K562 (cell line): Measurements from ENCODE around the gene COX15. TPM values are rescaled to one million over a fixed set of nuclear protein-coding genes. Genes with fewer than 3 reads are reported as not detected.
A peak's percentile ranks its signal among the peaks of the same experiment; 100 is the strongest.

Experiments
- CTCF ChIP-seq, 3 experiments: IDR thresholded peaks in 2 of 3; conservative IDR thresholded peaks in 1 of 3; 2 replicates each; pipeline ENCODE4 v1.5.1; 2011 to 2012; ENCODE audit warnings: low read length in 3 of 3, mild to moderate bottlenecking in 3 of 3, control low read depth in 2 of 3, improper control_type of control experiment in 1 of 3, inconsistent platforms in 1 of 3, low read depth in 1 of 3, mixed read lengths in 1 of 3, moderate library complexity in 1 of 3; ENCODE audit not compliant: insufficient read depth in 2 of 3
- KLF1 ChIP-seq: fragments of 450-650 bp; IDR thresholded peaks from 2 replicates; pipeline ENCODE4 v1.6.1; 2016; ENCODE audit warnings: missing genetic modification characterization, missing compliant biosample characterization
- MYNN ChIP-seq, 2 experiments: sonication (generic); formaldehyde crosslinking in 1 of 2; IDR thresholded peaks; 2 replicates each; pipeline versions ENCODE4 v1.5.0 to v1.6.1; 2016 to 2020; ENCODE audit warnings: antibody characterized with exemption in 1 of 2, missing genetic modification reagents in 1 of 2
- NR3C1 ChIP-seq: sonication (generic); formaldehyde crosslinking; IDR thresholded peaks from 2 replicates; pipeline ENCODE4 v1.8.1; 2022; ENCODE audit warnings: missing genetic modification reagents
- PYGO2 ChIP-seq: fragments of 450-650 bp; IDR thresholded peaks from 2 replicates; pipeline ENCODE4 v1.6.1; 2016; ENCODE audit warnings: mild to moderate bottlenecking, missing genetic modification characterization, moderate library complexity, missing compliant biosample characterization
- RAD21 ChIP-seq, 2 experiments: fragments of 250-450 bp in 1 of 2; fragments of 450-650 bp in 1 of 2; sonication (Bioruptor Pico) in 1 of 2; formaldehyde crosslinking in 1 of 2; IDR thresholded peaks in 1 of 2; conservative IDR thresholded peaks in 1 of 2; 2 replicates each; pipeline versions ENCODE4 v1.4.0 to v1.8.0; 2020 to 2022; ENCODE audit warnings: mild to moderate bottlenecking in 2 of 2, moderate library complexity in 1 of 2
- REST ChIP-seq, 2 experiments: fragments of 450-650 bp; formaldehyde crosslinking in 1 of 2; IDR thresholded peaks; 2 replicates each; pipeline versions ENCODE4 v1.4.0 to v1.6.1; 2014 to 2020; ENCODE audit warnings: mild to moderate bottlenecking in 2 of 2, borderline replicate concordance in 1 of 2, low read depth in 1 of 2
- SLC30A9 ChIP-seq: fragments of 250-450 bp; sonication (Bioruptor Pico); IDR thresholded peaks from 2 replicates; pipeline ENCODE4 v1.8.0; 2022; ENCODE audit warnings: mild to moderate bottlenecking, moderate library complexity
- SMARCA5 ChIP-seq: fragments of 450-650 bp; IDR thresholded peaks from 2 replicates; pipeline ENCODE4 v1.6.1; 2016
- SMC3 ChIP-seq: conservative IDR thresholded peaks from 2 replicates; pipeline ENCODE4 v1.6.1; 2011; ENCODE audit warnings: low read depth, low read length, improper control_type of control experiment; ENCODE audit not compliant: insufficient read depth
- ZNF311 ChIP-seq: fragments of 250-450 bp; sonication (Bioruptor Pico); IDR thresholded peaks from 2 replicates; pipeline ENCODE4 v1.4.0; 2020; ENCODE audit warnings: mild to moderate bottlenecking, moderate library complexity
- ZNF609 ChIP-seq: sonication (generic); formaldehyde crosslinking; IDR thresholded peaks from 2 replicates; pipeline ENCODE4 v1.8.1; 2023; ENCODE audit warnings: missing genetic modification reagents, mild to moderate bottlenecking, borderline replicate concordance
- polyA plus RNA-seq, 8 experiments: library from polyadenylated mRNA; depleted of rRNA in 4 of 8; stranded (reverse) in 5 of 8; unstranded in 3 of 8; fragments of >200 nt; fragmentation: Nextera tagmentation in 2 of 8; fragmentation: Illumina TruSeq in 1 of 8; extraction: Ambion mirVana in 2 of 8; extraction: Trizol in 1 of 8; gene quantifications; 2 replicates each; pipeline versions ENCODE4 v1.2.1 to v1.2.3, GENCODE V29; 2011 to 2014; ENCODE audit warnings: inconsistent platforms in 1 of 8, missing spikeins in 1 of 8
- total RNA-seq, 7 experiments: library from RNA; depleted of rRNA in 6 of 7; stranded (reverse); fragments of >200 nt in 6 of 7; fragmentation: Illumina TruSeq in 2 of 7; extraction: Trizol in 2 of 7; gene quantifications; 2 replicates each; pipeline versions ENCODE4 v1.2.1 to v1.2.3, GENCODE V29; 2011 to 2021; ENCODE audit warnings: low replicate concordance in 1 of 7

The COX15 gene
- total and polyA plus RNA-seq, 9 of the 15 experiments (the other 6 are each of a cell fraction or from before 2014, with no cell fraction given): 17.4 to 45.1 (median 23.7) TPM

- peak; percentile 50 to 74 (median 61) for TF ChIP-seq CTCF (IDR thresholded peaks at IDR 0.05 in 2 of 3, conservative IDR thresholded peaks at IDR 0.05 in 1 of 3; ENCODE audit: insufficient read depth in 2 of 3, low read depth in 1 of 3, low read length in 3 of 3)
- no peak for TF ChIP-seq SLC30A9
- peak; percentile 64 for TF ChIP-seq SMC3
- TF ChIP-seq ZNF311 (CRISPR knock-in tag): no peak
- TF ChIP-seq KLF1 (tag): no peak
- no peak for TF ChIP-seq MYNN (IDR thresholded peaks at IDR 0.05)
- TF ChIP-seq MYNN (CRISPR knock-in tag; IDR thresholded peaks at IDR 0.05): no peak
- no peak for TF ChIP-seq NR3C1
- no peak for TF ChIP-seq SMARCA5
- TF ChIP-seq ZNF609 (CRISPR knock-in tag): no peak
- TF ChIP-seq RAD21 (CRISPR knock-in tag; conservative IDR thresholded peaks at IDR 0.05 in 1 of 2, IDR thresholded peaks at IDR 0.05 in 1 of 2): peak; percentile 72 to 81
- TF ChIP-seq REST (IDR thresholded peaks at IDR 0.05; ENCODE audit: borderline replicate concordance): peak; percentile 72
- no peak for TF ChIP-seq REST (CRISPR knock-in tag; IDR thresholded peaks at IDR 0.05; ENCODE audit: low read depth)
- TF ChIP-seq PYGO2 (tag): no peak
Observed at GRCh38 chr10:99711129-99711719, 20.7 kb downstream of the COX15 start (continued).
